ENCODE results near the gene NUDCD2.
A peak's percentile ranks its signal among the peaks of the same experiment; 100 is the strongest.
"Not testable (repeated sequence)": the region's sequence is repeated elsewhere in the genome, so short reads cannot be mapped to it uniquely, and the experiment has no call there.

The NUDCD2 gene

DNA sequence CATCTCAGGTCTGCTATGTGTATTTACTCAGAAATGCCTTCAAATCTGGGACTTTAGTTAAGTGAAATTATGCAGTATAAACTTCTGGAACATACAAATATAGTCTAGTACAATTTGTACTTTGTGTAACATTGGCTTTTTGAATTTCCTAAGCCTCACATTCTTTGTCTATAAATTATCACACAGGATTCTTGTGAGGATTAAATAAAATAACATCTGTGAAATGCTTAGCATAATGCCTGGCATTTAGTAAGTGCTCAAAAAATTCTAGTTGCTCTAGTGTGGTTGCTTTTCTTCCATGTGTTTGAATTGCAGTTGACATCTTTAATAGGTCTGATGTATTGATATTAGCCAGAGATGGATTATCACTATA lies 3.1 kb upstream of the NUDCD2 start:
- DNase-seq: no peak

DNA sequence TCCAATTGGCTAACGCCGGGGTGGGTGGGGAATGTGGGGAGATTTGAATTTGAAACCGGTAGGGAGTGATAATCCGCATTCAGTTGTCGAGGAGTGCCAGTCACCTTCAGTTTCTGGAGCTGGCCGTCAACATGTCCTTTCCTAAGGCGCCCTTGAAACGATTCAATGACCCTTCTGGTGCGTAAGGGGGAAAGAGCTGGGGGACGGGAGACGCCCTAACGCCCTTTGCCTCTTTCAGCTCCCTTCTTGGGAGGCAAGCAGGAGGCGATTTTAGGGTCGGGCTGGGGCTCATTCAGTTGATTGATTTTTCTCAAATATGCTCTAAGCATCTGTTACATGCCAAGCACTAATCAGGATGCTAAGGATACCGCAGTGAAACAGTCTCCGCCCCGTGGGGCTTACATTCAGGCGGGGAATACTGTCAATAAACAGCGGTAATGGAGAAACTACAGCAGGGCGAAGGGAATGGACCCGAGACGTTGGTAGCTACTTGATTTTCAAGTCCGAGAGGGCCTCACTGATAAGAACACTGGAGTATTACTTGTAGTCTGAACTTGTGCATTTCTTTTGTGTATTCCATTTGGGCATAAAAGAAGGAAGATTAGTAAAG lies 765 bp upstream of the NUDCD2 start, which contains the start of gene HMMR:
TSS of gene HMMR (plus strand) at position 71 of the 610 bp plus-strand sequence. CDS start at position 132, 61 bp downstream.
- no peak for DNase-seq

DNA sequence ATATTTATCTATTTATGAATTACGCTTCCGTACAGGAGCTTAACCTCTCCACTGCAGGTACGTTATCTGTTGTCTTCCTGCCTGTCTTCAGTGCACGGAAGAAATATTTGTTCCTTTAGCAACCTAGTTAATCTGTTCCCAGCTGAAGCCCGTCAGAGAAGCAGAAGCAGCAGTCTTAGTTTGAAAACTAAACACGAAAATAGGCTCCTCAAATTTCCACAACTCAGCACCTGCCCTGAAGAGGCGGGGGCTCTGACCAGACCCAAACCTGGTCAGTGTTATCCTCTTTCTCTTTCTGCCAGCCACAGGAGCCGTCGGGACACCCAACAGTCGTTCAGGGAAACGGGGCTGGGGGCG lies 462 bp downstream of the NUDCD2 start:
- DNase-seq: no peak

DNA sequence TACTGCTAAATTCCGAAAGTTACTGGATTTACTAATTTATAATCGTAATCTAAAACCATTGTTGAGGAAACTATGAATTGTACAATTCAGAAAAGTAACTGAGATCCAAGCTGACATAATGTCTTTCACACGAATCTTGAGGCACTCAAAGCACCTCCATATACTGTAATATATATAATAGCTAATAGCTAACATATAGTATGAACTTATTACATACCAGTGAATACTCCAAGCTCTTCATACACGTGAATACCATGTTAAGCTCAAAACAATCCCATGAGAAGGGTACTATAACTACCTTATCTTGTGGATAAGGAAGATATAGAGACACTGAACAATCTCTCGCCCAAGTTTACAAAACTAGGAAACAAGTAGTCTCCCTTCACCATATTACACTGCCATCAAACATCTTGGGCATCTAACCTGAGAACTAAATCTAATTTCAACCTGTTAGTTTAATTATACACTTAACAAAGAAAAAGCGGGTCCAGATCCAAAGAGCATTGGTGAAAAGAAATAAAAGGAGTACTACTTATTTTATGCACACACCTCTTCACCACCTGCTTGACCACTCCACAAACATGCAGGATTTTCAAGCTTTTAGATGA lies 1.0 kb downstream of the NUDCD2 start:
- no peak for DNase-seq

DNA sequence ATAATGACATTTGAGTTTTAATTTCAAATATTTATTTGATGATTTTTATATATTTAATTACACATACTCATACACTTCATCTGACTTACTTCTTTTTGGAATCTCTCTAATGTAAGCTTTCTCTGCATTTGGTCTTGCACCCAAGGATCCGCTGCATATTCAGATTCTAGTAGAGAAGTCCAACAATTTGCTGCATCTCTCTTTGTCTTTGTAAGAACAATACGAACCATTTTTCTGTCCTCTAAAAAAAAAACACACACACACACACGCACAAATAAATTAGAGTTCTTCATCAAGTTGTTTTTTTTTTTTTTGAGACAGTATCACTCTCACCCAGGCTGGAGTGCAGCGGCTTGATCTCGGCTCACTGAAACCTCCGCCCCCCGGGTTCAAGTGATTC lies 3.1 kb downstream of the NUDCD2 start:
- no peak for DNase-seq

DNA sequence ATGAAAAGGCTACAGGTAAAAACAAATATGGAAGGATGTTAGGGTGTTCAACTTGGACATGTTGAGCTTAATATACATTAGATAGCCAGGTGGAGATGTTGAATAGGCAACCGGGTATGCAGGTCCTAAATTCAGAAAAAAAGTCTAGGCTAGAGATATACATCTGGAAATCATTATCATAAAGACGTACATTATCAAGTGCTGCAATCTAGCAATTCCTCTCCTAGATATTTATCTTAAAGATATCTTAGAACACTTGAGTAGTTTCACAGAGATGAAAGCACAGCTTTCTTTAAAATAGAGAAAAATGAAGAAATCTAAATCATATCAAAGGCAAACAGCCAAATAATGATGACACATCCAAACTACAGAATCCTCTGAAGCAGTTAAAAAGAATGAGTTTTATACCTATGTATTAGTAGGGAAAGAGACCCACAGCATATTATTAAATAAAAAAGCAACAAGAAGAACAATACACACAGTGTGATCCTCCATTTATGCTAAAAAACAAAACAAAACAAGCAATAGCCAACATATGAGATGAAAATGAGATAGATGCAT lies 3.8 kb downstream of the NUDCD2 start:
- no peak for DNase-seq

DNA sequence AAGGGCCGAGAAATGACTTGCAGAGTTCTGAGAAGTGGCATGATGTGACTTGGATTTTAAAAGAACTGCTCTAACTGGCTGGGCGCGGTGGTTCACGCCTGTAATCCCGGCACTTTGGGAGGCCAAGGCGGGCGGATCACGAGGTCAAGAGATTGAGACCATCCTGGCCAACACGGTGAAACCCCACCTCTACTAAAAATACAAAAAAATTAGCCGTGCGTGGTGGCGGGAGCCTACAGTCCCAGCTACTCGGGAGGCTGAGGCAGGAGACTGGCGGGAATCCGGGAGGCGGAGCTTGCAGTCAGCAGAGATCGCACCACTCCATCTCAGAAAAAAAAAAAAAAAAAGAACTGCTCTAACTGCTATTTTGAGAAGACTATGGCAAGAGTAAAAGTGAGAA lies 4.5 kb downstream of the NUDCD2 start:
- not testable (repeated sequence) for DNase-seq

DNA sequence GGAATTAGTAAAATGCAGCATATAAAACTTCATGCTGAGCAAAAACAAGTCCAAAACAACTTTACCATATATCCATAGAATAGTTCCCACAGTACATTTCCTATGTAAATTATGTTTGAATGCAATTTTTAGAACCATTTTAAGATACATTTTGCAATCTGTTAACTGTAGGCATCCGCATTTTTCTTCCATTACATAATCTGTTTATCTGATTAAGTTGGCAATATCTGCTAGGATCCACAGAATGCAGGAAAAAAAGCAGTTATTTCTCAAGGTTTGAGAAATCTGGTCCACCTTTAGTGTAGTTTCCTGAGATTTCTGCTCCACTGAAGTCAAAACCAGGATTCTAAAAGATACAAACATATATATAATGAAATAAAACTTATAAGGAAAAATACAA lies 6.2 kb downstream of the NUDCD2 start:
- no peak for DNase-seq

DNA sequence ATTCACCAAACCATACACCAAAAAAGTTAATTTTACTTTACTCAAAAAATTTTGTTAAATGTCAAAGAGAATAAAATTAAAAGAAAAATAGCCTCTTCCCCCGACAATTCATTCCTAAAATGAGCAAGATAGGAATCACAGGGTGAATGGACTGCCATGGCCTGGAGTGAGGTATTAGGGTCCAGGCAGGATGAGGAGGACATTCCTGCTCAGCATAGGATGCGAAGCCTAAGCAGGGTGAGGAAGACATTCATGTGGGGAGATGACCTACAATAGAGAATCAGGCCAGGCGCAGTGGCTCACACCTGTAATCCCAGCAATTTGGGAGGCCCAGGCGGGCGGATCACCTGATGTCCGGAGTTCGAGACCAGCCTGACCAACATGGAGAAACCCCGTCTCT lies 8.4 kb downstream of the NUDCD2 start:
- no peak for DNase-seq

DNA sequence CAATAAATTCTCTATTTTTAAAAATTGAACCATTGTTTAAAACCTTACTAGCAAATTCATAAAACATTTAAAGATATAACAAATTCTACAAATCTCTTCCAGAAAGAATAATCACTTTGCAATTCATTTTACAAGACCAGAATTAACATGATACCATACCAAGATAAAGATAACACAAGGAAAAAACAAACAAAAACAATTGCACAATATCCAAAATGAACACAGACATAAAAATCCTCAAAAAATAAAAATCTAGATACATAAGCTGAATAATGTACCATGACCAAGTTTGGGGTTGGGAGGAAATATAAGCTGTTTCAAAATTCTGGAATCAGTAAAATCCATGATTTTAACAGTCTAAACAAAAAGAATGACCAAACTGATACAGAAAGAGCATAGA lies 11.4 kb downstream of the NUDCD2 start:
- DNase-seq: no peak

DNA sequence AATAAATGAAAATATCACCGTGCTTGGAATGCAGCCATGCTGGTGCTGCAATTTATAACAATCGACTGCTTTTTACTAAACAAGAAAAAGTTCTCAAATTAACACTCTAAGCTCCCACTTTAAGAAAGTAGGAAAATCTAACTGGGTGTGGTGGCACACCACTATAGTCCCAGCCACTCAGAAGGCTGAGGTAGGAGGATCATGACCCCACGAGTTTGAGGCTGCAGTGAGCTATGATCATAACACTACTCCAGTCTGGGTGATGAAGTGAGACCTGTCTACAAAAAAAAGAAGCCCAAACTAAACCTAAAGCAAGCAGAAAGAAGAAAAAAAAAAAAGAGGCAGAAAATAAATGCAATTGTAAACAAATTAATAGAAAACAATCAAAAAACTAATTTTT lies 12.0 kb downstream of the NUDCD2 start:
- DNase-seq: no peak

DNA sequence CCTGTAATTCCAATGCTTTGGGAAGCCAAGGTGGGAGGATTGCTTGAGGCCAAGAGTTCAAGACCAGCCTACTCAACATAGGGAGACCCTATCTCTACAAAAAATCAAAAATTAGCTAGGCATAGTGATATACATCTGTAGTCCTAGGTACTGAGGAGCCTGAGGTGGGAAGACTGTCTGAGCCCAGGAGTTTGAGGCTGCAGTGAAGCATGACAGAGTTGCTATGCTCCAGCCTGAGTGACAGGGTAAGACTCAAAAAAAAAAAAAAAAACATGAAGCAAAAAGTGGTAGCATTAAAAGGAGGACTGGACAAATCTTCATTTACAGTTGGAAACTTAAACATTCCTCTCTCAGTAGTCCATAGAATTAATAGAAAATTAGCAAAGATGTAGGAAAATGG lies 12.7 kb downstream of the NUDCD2 start:
- DNase-seq: no peak

DNA sequence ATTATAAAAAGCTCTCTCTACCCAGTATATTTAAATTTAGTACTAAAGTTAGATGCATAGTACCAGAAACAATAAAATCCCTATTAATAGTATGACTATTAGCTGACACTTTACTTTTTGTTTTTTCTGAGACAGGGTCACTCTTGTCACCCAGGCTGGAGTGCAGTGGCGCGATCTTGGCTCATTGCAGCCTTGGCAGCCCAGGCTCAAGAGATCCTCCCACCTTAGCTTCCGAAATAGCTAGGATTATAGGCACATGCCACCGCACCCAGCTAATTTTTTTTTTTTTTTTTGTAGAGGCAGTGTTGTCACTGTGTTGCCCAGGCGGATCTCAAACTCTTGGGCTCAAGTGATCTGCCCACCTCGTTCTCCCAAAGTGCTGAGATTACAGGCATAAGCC lies 14.6 kb downstream of the NUDCD2 start:
- no peak for DNase-seq

DNA sequence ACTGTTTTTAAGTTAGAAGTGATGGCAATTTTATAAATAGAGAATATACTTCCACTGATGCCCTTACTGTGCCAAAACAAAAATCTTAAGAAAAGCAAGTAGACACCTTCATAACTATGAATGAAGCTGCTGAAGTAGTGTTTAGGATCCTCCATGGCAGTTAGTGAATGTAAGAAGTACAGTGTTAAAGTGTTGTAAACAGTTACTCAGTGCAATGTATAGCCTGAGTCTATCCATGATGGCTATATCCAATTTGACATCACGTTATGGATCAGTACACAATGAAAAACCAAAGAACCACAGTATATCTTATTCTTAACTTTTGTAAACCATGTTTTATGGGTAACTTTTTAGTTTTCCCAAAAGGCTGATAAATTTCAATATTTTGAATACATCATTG lies 15.4 kb downstream of the NUDCD2 start:
- DNase-seq: no peak

DNA sequence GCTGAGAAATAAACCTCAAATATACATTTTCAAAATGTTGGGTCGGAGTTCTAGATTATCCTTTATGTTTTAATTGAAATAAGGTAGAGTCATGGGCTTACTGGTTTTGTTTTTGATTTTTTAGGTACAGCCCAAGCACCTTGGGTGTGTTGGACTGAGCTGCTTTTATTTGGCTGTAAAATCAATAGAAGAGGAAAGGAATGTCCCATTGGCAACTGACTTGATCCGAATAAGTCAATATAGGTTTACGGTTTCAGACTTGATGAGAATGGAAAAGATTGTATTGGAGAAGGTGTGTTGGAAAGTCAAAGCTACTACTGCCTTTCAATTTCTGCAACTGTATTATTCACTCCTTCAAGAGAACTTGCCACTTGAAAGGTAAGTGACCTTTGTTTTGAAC lies 18.9 kb downstream of the NUDCD2 start:
- DNase-seq: no peak

DNA sequence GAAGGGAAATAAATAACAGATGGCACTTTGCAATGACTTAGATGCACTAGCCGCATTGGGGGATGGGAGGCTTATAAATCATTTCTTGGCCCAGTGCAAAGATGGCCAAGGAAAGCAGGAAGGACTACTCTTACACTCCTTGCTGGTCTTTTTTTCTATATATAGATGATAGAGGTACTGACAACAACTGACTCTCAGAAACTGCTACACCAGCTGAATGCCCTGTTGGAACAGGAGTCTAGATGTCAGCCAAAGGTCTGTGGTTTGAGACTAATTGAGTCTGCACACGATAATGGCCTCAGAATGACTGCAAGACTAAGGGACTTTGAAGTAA lies 20.8 kb downstream of the NUDCD2 start:
- peak; percentile 20 for DNase-seq

DNA sequence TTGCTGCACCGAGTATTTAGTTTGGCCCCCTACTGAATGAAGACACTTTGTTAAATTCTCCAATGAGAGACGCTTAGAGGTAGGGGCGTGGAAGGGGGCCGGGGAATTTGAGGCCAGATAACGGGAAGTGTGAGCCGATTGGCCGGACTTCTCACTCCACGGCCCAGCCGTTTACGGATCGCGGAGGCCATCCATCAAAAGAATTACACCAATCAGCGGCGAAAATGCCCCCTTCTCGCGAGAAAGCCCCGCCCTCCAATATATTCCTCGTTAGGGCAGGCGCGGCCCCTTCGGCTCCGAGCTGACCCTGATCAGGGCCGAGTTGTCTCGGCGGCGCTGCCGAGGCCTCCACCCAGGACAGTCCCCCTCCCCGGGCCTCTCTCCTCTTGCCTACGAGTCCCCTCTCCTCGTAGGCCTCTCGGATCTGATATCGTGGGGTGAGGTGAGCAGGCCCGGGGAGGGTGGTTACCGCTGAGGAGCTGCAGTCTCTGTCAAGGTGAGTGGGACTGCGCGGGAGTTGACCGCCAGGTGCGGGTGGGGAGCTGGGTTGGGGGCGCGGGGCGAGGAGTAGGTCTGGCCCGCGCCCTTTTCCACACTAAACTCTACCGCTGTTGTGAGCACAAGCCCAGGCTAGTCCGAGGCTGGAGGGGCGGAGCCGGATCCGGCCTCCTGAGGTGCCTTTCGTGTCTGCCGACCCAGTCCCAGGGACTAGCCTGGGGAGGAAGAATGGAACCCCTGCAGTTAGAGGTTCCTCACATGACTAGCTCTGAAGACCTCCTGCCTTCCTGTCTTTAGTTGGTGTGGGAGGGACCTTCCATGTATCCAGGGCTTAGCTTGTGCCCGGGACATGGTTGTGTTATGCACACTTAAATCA lies 22.4 kb downstream of the NUDCD2 start, which contains the start of gene CCNG1:
TSS of gene CCNG1 (plus strand) at position 287 of the 874 bp plus-strand sequence. CDS start 1,662 bp downstream, outside the sequence.
- DNase-seq: peak; percentile 95

DNA sequence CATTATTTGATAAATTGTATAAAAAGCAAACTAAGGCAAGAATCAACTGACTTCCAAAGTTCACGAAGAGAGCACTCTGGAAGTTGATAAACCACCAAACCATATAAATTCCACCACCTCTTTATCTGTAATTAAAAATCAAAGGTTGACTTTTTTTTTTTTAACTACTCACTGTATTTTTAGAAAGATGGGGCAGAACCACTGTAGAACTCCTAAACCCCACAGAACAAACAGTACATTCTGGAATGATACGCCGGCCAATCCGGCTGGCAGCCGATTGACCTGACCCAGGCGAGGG lies 22.9 kb downstream of the NUDCD2 start:
- no peak for DNase-seq

DNA sequence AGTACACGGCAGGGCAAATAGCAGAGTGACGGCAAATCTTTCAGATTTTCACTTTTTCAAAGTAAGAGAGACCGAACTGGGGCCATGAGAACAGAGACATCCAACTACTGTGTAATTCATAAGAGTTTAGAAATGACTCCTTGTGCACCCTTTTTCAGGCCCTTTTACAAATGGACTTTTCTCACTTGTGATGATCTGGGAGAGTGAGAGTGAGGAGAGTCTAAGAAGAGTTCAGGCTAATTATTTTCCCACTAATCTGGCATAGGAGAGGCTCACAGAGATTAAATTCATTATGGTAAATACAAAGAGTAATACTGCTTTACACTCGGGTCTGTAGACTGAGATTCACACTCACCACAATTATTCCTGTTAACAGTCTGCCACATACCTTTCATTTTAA lies 23.4 kb downstream of the NUDCD2 start:
- no peak for DNase-seq

DNA sequence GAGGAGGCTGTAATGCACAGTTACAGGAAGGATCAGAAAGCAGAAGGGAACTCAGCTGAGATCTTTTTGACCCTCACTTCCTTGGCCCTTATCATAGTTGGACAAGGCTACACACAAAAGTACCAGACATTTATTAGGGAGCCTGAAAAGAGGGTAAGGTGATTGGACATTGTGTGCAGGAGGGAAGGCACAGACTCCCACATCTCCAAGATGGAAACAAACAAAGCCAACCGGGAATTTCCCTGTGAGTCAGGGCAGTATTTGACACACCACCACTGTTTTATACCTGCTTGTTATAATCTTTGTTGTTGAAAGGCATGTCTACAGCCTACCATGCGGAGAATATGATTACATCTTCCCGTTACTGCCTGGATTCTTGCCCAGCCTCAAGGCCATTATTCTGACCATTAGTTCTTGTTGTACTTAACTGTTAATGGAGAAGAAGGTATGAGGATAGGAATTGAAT lies 25.5 kb downstream of the NUDCD2 start:
- DNase-seq: no peak

DNA sequence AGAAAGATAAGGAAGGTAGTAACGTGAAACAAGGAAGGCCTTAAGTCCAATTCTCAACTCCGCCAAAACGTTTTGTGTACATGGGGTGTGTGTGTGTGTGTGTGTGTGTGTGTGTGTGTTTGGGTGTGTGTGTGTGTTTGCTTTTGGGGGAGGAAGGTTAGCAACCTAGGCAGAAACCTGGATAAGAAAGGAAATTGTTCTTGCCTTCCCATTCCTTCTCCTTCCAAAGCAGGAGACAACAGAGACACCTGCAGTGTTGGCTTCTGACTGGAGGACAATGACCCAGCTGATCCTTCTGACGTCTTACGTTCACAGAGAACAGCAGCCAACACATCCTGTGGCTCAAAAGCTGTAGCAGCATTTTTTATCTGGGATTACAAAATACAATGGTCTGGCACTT lies 26.6 kb downstream of the NUDCD2 start:
- no peak for DNase-seq

DNA sequence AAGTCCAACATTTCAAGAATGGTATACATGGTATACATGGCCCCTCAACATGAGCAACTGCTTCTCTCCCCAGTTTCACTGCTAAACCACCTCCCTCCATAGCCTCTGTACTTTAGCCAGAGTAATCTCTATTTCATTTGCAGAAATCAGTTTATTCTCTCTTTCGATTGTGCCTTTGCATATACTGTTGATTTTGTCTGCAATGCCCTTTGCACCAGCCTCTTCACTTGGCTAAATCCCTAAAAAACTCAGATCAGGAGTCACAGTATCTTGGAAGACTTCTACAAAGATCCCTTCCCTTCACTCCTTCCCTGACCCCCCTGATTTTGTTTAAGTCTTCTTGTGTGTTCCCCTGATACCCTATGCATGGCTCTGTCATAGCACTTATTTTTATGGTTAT lies 27.4 kb downstream of the NUDCD2 start:
- no peak for DNase-seq

DNA sequence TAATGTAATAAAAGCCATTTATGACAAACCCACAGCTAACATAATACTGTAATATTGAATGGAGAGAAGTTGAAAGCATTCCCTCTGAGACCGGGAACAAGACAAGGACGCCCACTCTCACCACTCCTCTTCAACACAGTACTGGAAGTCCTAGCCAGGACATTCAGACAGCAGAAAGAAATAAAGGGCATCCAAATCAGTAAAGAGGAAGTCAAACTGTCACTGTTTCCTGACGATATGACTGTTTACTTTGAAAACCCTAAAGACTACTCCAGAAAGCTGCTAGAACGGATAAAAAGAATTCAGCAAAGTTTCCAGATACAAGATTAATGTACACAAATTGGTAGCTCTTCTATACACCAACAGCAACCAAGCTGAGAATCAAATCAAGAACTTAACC lies 33.8 kb downstream of the NUDCD2 start:
- DNase-seq: not testable (repeated sequence)

DNA sequence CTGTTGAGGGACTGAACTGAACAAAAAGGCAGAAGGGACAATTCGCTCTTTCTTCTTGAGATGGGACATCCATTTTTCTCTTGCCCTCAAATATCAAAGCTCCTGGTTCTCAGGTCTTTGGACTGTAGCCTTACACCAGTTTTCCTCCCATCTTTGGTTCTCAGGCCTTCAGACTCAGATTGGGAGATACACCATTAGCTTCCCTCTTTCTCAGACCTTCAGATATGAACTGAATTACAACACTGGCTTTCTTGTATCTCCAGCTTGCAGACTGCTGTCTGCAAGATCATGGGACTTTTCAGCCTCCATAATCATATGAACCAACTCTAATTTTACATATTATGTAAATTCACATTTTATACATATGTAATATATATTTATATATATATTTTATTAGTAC lies 35.1 kb downstream of the NUDCD2 start:
- DNase-seq: no peak
